Immature natural killer cell (primary cell): ENCODE results near the gene COP1. TPM values are rescaled to one million over a fixed set of nuclear protein-coding genes. Genes with fewer than 3 reads are reported as not detected.

Experiments
- DNase-seq, 3 donors: peaks; one replicate each; pipeline ENCODE4 v3.0.0; 2022; ENCODE audit warnings: mixed read lengths in 1 of 3
- H3K27ac Mint-ChIP-seq, 6 donors: one replicate each; pipeline ENCODE4 v1.8.0; 2020; ENCODE audit warnings: mixed read lengths in 6 of 6, mild to moderate bottlenecking in 5 of 6, inconsistent platforms in 4 of 6, moderate library complexity in 3 of 6
- H3K27me3 Mint-ChIP-seq, 3 donors: one replicate each; pipeline ENCODE4 v1.8.0; 2020 to 2021; ENCODE audit warnings: low read depth in 3 of 3, mild to moderate bottlenecking in 3 of 3, mixed read lengths in 3 of 3, moderate library complexity in 3 of 3, inconsistent platforms in 1 of 3
- H3K36me3 Mint-ChIP-seq, 3 donors: one replicate each; pipeline ENCODE4 v1.8.0; 2020; ENCODE audit warnings: mixed read lengths in 3 of 3, inconsistent platforms in 2 of 3, mild to moderate bottlenecking in 2 of 3
- H3K4me1 Mint-ChIP-seq, 2 donors: one replicate each; pipeline ENCODE4 v1.8.0; 2020; ENCODE audit warnings: inconsistent platforms in 2 of 2, mild to moderate bottlenecking in 2 of 2, mixed read lengths in 2 of 2, moderate library complexity in 1 of 2
- H3K4me3 Mint-ChIP-seq, 5 donors: one replicate each; pipeline ENCODE4 v1.8.0; 2020; ENCODE audit warnings: mild to moderate bottlenecking in 5 of 5, mixed read lengths in 5 of 5, inconsistent platforms in 3 of 5, moderate library complexity in 3 of 5
- H3K9me3 Mint-ChIP-seq, 6 donors: one replicate each; pipeline ENCODE4 v1.8.0; 2020; ENCODE audit warnings: mild to moderate bottlenecking in 6 of 6, mixed read lengths in 6 of 6, inconsistent platforms in 4 of 6, moderate library complexity in 3 of 6
- polyA plus RNA-seq, 3 donors: library from polyadenylated mRNA; unstranded; fragments of 300-500 nt; fragmentation: Illumina TruSeq; gene quantifications; one replicate each; pipeline ENCODE4 v1.2.3, GENCODE V29; 2021

Gene COP1
- polyA plus RNA-seq, 3 donors from 2014 or later: 28.3 to 42.2 (median 37.4) TPM

- H3K4me1 Mint-ChIP-seq: no peaks in the 10 kb centered on the region
- no peak for DNase-seq
- H3K27ac Mint-ChIP-seq: no peak overlapping the region
- H3K36me3 Mint-ChIP-seq: peaks cover 3 to 35% (median 19%) of the 10 kb centered on the region in 3 donors
- no peaks in the 10 kb centered on the region for H3K27me3 Mint-ChIP-seq
- no peak overlapping the region for H3K4me3 Mint-ChIP-seq
- H3K9me3 Mint-ChIP-seq: no peaks in the 10 kb centered on the region
These were observed 304.8 kb downstream of the COP1 start for GRCh38 chr1:175902281-175902680.

- Mint-ChIP-seq H3K4me3 (no peak overlapping the region), H3K27me3 (no peaks in the 10 kb centered on the region), H3K27ac (no peak overlapping the region), H3K36me3 (peaks cover 0 to 35% (median 25%) of the 10 kb centered on the region in 3 donors), H3K4me1 (no peaks in the 10 kb centered on the region), H3K9me3 (no peaks in the 10 kb centered on the region)
- no peak for DNase-seq
These were observed 305.8 kb downstream of the COP1 start for GRCh38 chr1:175901076-175901836.

GRCh38 chr1:175900171-175900570, 306.9 kb downstream of the COP1 start:
- Mint-ChIP-seq H3K9me3 (no peaks in the 10 kb centered on the region), H3K27me3 (no peaks in the 10 kb centered on the region), H3K27ac (no peak overlapping the region), H3K36me3 (peaks cover 3 to 37% (median 25%) of the 10 kb centered on the region in 3 donors), H3K4me1 (no peaks in the 10 kb centered on the region), H3K4me3 (no peak overlapping the region)
- DNase-seq: no peak

- H3K36me3 Mint-ChIP-seq: peaks cover 3 to 13% (median 10%) of the 10 kb centered on the region in 3 donors
- H3K4me3 Mint-ChIP-seq: no peak overlapping the region
- H3K27ac Mint-ChIP-seq: no peak overlapping the region
- no peaks in the 10 kb centered on the region for H3K9me3 Mint-ChIP-seq
- no peaks in the 10 kb centered on the region for H3K27me3 Mint-ChIP-seq
- DNase-seq: no peak
- H3K4me1 Mint-ChIP-seq: no peaks in the 10 kb centered on the region
These were observed 311.1 kb downstream of the COP1 start for GRCh38 chr1:175895966-175896365.
